Kidney (tissue), 14 donors: ENCODE data around the gene VTCN1. TPM values are rescaled to one million over a fixed set of nuclear protein-coding genes. Genes with fewer than 3 reads are reported as not detected.

Source experiments
- DNase-seq, 5 donors: peaks; one replicate each; pipeline ENCODE4 v3.0.0-alpha.2; 2013 to 2020
- FAIRE-seq: peaks from 2 replicates; lab custom pipeline; 2012; peaks lifted over from hg19 to GRCh38; lab: Jason Lieb, UNC
- H3K27ac ChIP-seq, 2 donors: one replicate each; pipeline ENCODE4 v1.7.0; 2013; ENCODE audit warnings: low read depth in 2 of 2, low read length in 2 of 2, inconsistent platforms in 1 of 2
- H3K27me3 ChIP-seq: one replicate; pipeline ENCODE4 v1.7.1; 2013; ENCODE audit warnings: low read length, inconsistent platforms; ENCODE audit not compliant: control insufficient read depth, insufficient read depth
- H3K36me3 ChIP-seq, 3 donors: one replicate each; pipeline versions ENCODE4 v1.7.0 to v1.7.1; 2013; ENCODE audit warnings: low read length in 3 of 3, control low read depth in 1 of 3, inconsistent platforms in 1 of 3; ENCODE audit not compliant: insufficient read depth in 3 of 3, control insufficient read depth in 2 of 3
- H3K4me1 ChIP-seq, 3 donors: one replicate each; pipeline versions ENCODE4 v1.7.0 to v1.7.1; 2013; ENCODE audit warnings: low read length in 3 of 3, inconsistent platforms in 1 of 3, low read depth in 1 of 3; ENCODE audit not compliant: control insufficient read depth in 2 of 3, insufficient read depth in 2 of 3
- H3K4me3 ChIP-seq, 3 donors: one replicate each; pipeline versions ENCODE4 v1.7.0 to v1.8.1; 2013; ENCODE audit warnings: low read length in 3 of 3, control low read depth in 1 of 3, inconsistent platforms in 1 of 3
- H3K9ac ChIP-seq, 3 donors: one replicate each; pipeline versions ENCODE4 v1.7.0 to v1.7.1; 2013; ENCODE audit warnings: low read length in 3 of 3, control low read depth in 1 of 3, inconsistent platforms in 1 of 3
- H3K9me3 ChIP-seq, 3 donors: one replicate each; pipeline versions ENCODE4 v1.7.0 to v1.7.1; 2013; ENCODE audit warnings: low read length in 3 of 3, control low read depth in 1 of 3, inconsistent platforms in 1 of 3; ENCODE audit not compliant: control insufficient read depth in 2 of 3, insufficient read depth in 1 of 3
- CTCF ChIP-seq: IDR thresholded peaks from 3 replicates; pipeline ENCODE4 v1.5.1; 2012; ENCODE audit warnings: mild to moderate bottlenecking, moderate library complexity, borderline replicate concordance; ENCODE audit not compliant: insufficient read depth; ENCODE audit errors: extremely low read depth
- intact Hi-C: fragments of 100-400 bp; cut with DNase I; formaldehyde crosslinking; loops from one replicate; pipeline ENCODE4 v1.11.1; 2022
- polyA plus RNA-seq: library from polyadenylated mRNA; stranded (reverse); fragments of 350-450 nt; fragmentation: Illumina TruSeq; extraction: RNeasy Lipid Tissue Mini Kit (QIAGEN cat#74804); gene quantifications from one replicate; pipeline ENCODE4 v1.2.3, GENCODE V29; 2014; ENCODE audit warnings: low read depth, low replicate concordance; ENCODE audit not compliant: insufficient read depth
- total RNA-seq: library from RNA; stranded (reverse); fragmentation: NEBNext Ultra II Directional; extraction: Animal tissue kit (Norgen Biotek cat#: 25700); gene quantifications from one replicate; pipeline ENCODE4 v1.2.1, GENCODE V29; 2021
- donor health status: control.
- donor health status: control.
- donor health status: control.
- donor health status: control.
- donor health status: control.
- donor health status: DM: yes; HTN: yes; CAD: no.
- donor health status: Normal renal cell carcinoma (clear cell type).

The VTCN1 gene
- total and polyA plus RNA-seq, 2 donors from 2014 or later = 26.5 to 32.6 TPM

- no peak for TF ChIP-seq CTCF
- H3K27ac ChIP-seq = no peak overlapping the region
- H3K27me3 ChIP-seq = no peaks in the 10 kb centered on the region
- H3K9me3 ChIP-seq = no peaks in the 10 kb centered on the region
- H3K4me1 ChIP-seq = peaks cover 0 to 2% (median 0%) of the 10 kb centered on the region in 3 donors
- H3K9ac ChIP-seq = no peak overlapping the region
- no peak overlapping the region for H3K4me3 ChIP-seq
- intact Hi-C loops = no loop called here
- no peak for FAIRE-seq
- no peak for DNase-seq
- H3K36me3 ChIP-seq = no peaks in the 10 kb centered on the region
Observed at GRCh38 chr1:117215019-117215418, 4.3 kb upstream of the VTCN1 start.

GRCh38 chr1:117213046-117213445, 2.3 kb upstream of the VTCN1 start:
- H3K4me1 ChIP-seq = peaks cover 0 to 2% (median 0%) of the 10 kb centered on the region in 3 donors
- no peak for FAIRE-seq
- intact Hi-C loops = no loop called here
- H3K4me3 ChIP-seq = no peak overlapping the region
- no peaks in the 10 kb centered on the region for H3K36me3 ChIP-seq
- H3K27me3 ChIP-seq = no peaks in the 10 kb centered on the region
- no peak for TF ChIP-seq CTCF
- no peak overlapping the region for H3K9ac ChIP-seq
- no peak for DNase-seq
- H3K27ac ChIP-seq = no peak overlapping the region
- no peaks in the 10 kb centered on the region for H3K9me3 ChIP-seq

- DNase-seq = no peak
- Histone ChIP-seq H3K9ac (no peak overlapping the region), H3K4me1 (no peaks in the 10 kb centered on the region), H3K9me3 (no peaks in the 10 kb centered on the region), H3K4me3 (peak overlapping the region in 1 of 3 donors; percentile 8), H3K36me3 (no peaks in the 10 kb centered on the region), H3K27ac (peak overlapping the region in 1 of 2 donors; percentile 47), H3K27me3 (no peaks in the 10 kb centered on the region)
- intact Hi-C loops = no loop called here
- FAIRE-seq = no peak
- TF ChIP-seq CTCF = no peak
Observed at GRCh38 chr1:117210386-117210785, 341 bp downstream of the VTCN1 start.

GRCh38 chr1:117209094-117209493, 1.6 kb downstream of the VTCN1 start:
- Histone ChIP-seq H3K4me1 (no peaks in the 10 kb centered on the region), H3K27ac (no peak overlapping the region), H3K9me3 (no peaks in the 10 kb centered on the region), H3K4me3 (peak overlapping the region in 1 of 3 donors; percentile 39), H3K36me3 (no peaks in the 10 kb centered on the region), H3K27me3 (no peaks in the 10 kb centered on the region), H3K9ac (no peak overlapping the region)
- intact Hi-C loops = no loop called here
- no peak for TF ChIP-seq CTCF
- peak in 3 of 5 donors; percentile 16 to 43 (median 35) for DNase-seq
- FAIRE-seq = no peak
